ENCODE measurements around the gene LTBP1. TPM values are rescaled to one million over a fixed set of nuclear protein-coding genes. Genes with fewer than 3 reads are reported as not detected.

LTBP1 gene
- total RNA-seq, 1 donor from 2014 or later = 3.9 TPM

DNA sequence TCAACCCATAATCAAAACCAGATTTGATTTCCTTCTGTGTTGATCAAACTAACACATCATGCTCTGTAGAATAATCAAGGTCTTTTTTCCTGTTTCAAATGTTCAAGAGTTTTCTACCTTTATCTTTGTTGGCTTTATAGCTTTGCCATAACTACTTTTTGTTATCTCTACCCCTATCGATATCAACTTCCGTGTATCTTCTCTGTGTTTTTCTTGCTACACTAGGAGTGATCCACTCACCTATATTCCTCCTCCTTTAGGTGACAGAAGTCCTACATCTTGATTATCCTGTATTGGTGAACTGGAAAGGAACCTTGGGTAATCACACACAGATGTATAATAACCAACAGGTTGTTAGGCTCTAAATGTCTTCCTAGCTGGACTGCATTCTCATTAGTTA is 85.5 kb downstream of the LTBP1 start:
- TF ChIP-seq, protein P1, sequence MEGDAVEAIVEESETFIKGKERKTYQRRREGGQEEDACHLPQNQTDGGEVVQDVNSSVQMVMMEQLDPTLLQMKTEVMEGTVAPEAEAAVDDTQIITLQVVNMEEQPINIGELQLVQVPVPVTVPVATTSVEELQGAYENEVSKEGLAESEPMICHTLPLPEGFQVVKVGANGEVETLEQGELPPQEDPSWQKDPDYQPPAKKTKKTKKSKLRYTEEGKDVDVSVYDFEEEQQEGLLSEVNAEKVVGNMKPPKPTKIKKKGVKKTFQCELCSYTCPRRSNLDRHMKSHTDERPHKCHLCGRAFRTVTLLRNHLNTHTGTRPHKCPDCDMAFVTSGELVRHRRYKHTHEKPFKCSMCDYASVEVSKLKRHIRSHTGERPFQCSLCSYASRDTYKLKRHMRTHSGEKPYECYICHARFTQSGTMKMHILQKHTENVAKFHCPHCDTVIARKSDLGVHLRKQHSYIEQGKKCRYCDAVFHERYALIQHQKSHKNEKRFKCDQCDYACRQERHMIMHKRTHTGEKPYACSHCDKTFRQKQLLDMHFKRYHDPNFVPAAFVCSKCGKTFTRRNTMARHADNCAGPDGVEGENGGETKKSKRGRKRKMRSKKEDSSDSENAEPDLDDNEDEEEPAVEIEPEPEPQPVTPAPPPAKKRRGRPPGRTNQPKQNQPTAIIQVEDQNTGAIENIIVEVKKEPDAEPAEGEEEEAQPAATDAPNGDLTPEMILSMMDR (IDR thresholded peaks at IDR 0.05; ENCODE audit: partially characterized antibody, unreplicated experiment) = no peak
- peaks cover 4% of the 10 kb centered on the region for H3K27me3 Mint-ChIP-seq (ENCODE audit: unreplicated experiment)
- H3K27ac Mint-ChIP-seq (ENCODE audit: unreplicated experiment) = no peak overlapping the region

DNA sequence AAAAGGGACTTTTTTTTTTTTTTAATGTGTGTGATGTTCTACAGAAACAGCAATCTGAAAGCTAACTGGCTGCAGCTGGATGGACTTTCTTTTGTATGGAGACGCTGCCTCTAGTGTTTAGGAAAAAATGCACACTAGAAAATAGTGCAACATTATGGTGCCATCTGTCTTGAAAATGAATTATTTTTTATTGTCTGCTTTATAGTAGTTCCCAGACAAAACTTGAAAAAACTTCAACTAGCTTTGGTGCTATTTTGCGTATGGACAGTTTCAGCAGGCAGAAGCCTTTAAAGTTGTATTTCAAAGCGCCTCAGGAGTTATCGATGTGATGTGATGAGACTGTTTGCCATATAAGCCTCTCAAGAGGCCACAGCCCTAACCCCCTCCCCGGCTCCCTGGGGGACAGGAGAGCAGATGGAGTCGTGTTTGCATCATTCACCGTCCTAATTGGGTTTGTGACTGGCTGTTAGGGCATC is 86.9 kb downstream of the LTBP1 start:
- H3K36me3 Mint-ChIP-seq (ENCODE audit: unreplicated experiment) = no peaks in the 10 kb centered on the region

More for the DNA sequence above, 85.5 kb downstream of the LTBP1 start:
- Mint-ChIP-seq H3K9me3 (ENCODE audit: unreplicated experiment) (peaks cover 4% of the 10 kb centered on the region), H3K4me1 (ENCODE audit: low read depth, unreplicated experiment) (peaks cover 34% of the 10 kb centered on the region), H3K36me3 (ENCODE audit: unreplicated experiment) (no peaks in the 10 kb centered on the region), H3K4me3 (ENCODE audit: unreplicated experiment) (no peak overlapping the region)
- DNase-seq = no peak

DNA sequence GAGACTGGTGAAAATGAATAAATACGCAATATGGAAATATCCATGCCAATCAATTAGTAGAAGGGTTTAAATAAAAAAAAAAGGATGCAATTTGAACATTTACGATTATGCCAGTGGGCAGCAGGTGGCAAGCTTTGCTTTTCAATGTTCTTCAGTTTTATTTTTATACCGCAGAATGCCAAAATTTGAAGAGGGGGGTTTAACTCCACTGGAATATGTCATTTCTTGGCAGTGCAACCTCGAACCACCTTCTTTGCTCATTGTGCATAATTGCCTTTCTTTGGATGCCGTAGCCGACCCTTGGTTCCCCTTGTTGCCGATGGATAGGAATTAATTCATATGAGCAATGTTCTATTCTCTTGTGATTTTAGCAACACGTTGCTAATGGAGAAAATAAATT is 88.0 kb downstream of the LTBP1 start:
- Mint-ChIP-seq H3K36me3 (ENCODE audit: unreplicated experiment) (no peaks in the 10 kb centered on the region), H3K27me3 (ENCODE audit: unreplicated experiment) (peaks cover 2% of the 10 kb centered on the region), H3K4me3 (ENCODE audit: unreplicated experiment) (no peak overlapping the region), H3K27ac (ENCODE audit: unreplicated experiment) (no peak overlapping the region), H3K9me3 (ENCODE audit: unreplicated experiment) (peaks cover 4% of the 10 kb centered on the region), H3K4me1 (ENCODE audit: low read depth, unreplicated experiment) (peaks cover 35% of the 10 kb centered on the region)
- TF ChIP-seq, protein P1 (IDR thresholded peaks at IDR 0.05; ENCODE audit: partially characterized antibody, unreplicated experiment) = no peak
- DNase-seq = no peak

More for the DNA sequence above, 86.9 kb downstream of the LTBP1 start:
- Mint-ChIP-seq H3K27ac (ENCODE audit: unreplicated experiment) (peak overlapping the region; percentile 95), H3K4me1 (ENCODE audit: low read depth, unreplicated experiment) (peaks cover 32% of the 10 kb centered on the region), H3K4me3 (ENCODE audit: unreplicated experiment) (peak overlapping the region; percentile 78), H3K27me3 (ENCODE audit: unreplicated experiment) (peaks cover 2% of the 10 kb centered on the region), H3K9me3 (ENCODE audit: unreplicated experiment) (peaks cover 4% of the 10 kb centered on the region)
- peak; percentile 96 for DNase-seq
- TF ChIP-seq, protein P1 (IDR thresholded peaks at IDR 0.05; ENCODE audit: partially characterized antibody, unreplicated experiment) = no peak

DNA sequence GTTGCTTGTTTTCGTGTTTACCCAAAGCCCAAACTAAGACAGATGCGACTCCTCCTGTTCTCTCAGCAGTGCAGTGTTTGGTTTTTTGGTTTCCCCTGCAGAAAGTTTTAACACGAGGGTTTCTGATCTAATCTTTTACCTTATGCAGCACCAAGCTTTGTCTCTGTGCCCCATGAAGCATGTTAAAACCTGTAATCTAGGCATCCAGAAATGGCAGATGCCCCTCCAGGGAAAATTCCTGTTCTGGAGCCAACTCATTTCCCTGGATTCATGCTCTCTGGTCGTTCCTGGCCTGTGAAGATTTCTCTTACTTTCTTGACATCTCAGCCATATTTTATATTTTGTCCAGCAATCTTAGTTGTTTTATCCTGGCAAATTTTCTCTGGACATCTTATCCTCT is 91.5 kb downstream of the LTBP1 start:
- H3K27ac Mint-ChIP-seq (ENCODE audit: unreplicated experiment) = no peak overlapping the region
- H3K9me3 Mint-ChIP-seq (ENCODE audit: unreplicated experiment) = peaks cover 4% of the 10 kb centered on the region
- DNase-seq = no peak
- peaks cover 23% of the 10 kb centered on the region for H3K4me1 Mint-ChIP-seq (ENCODE audit: low read depth, unreplicated experiment)
- TF ChIP-seq, protein P1 (IDR thresholded peaks at IDR 0.05; ENCODE audit: partially characterized antibody, unreplicated experiment) = no peak
- H3K4me3 Mint-ChIP-seq (ENCODE audit: unreplicated experiment) = no peak overlapping the region
- peaks cover 3% of the 10 kb centered on the region for H3K27me3 Mint-ChIP-seq (ENCODE audit: unreplicated experiment)
- H3K36me3 Mint-ChIP-seq (ENCODE audit: unreplicated experiment) = no peaks in the 10 kb centered on the region

DNA sequence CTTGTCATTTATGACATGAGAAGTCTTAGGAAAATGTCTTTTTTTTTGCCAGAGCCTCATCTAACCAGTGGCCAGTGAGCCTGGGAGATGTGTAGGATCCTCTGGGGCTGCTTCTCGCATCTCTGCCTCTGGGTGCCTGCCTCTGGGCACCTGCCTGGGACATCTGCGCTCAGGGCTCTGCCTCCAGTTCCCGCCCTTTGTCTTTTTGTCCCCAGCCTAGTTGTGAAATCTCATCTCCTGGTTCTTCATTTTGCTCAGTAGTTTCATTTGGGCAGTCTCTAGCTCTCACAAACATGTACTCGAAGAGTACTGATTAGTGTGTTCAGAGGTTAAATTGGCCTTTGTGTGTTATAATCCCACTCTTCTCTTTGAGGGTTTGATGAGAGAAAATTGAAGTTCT is 92.0 kb downstream of the LTBP1 start:
- no peak for DNase-seq
- no peak overlapping the region for H3K4me3 Mint-ChIP-seq (ENCODE audit: unreplicated experiment)
- peaks cover 3% of the 10 kb centered on the region for H3K27me3 Mint-ChIP-seq (ENCODE audit: unreplicated experiment)
- H3K36me3 Mint-ChIP-seq (ENCODE audit: unreplicated experiment) = no peaks in the 10 kb centered on the region
- H3K27ac Mint-ChIP-seq (ENCODE audit: unreplicated experiment) = no peak overlapping the region
- H3K4me1 Mint-ChIP-seq (ENCODE audit: low read depth, unreplicated experiment) = peaks cover 18% of the 10 kb centered on the region
- TF ChIP-seq, protein P1 (IDR thresholded peaks at IDR 0.05; ENCODE audit: partially characterized antibody, unreplicated experiment) = no peak
- H3K9me3 Mint-ChIP-seq (ENCODE audit: unreplicated experiment) = peaks cover 2% of the 10 kb centered on the region

All from glutamatergic neuron (in vitro differentiated cells).